Measurements from ENCODE around the gene KLHL33.

DNA sequence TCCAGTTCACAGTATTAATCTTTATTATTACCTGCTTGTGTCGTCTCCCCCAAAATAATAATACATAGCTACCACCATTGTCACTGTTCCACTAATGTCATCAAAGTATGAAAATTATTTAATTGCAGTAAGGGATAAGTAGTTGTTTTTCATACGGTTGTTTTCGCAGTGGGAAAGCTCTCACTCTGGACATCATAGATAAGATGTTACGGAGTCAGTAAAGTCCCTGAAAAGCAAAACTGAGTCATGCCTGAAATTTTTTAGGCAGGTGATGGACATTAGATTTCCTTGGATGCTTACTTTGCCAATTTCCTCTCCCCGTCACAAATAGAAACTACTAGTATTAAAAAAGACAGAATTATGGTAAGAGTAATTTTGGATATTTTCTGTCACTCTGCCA, 46.4 kb upstream of the KLHL33 start:
- no peak for TF ChIP-seq SUZ12 (IDR thresholded peaks at IDR 0.05; ENCODE audit: extremely low read depth, insufficient read depth, insufficient read length)
- TF ChIP-seq YY1 (IDR thresholded peaks at IDR 0.05; ENCODE audit: insufficient read depth, insufficient read length) = no peak
- TF ChIP-seq ZNF274 (IDR thresholded peaks at IDR 0.05; ENCODE audit: low read depth, low read length) = no peak
